Right ventricle myocardium inferior (tissue), 1 donor: Measurements from ENCODE around the gene DDX11. TPM values are rescaled to one million over a fixed set of nuclear protein-coding genes. Genes with fewer than 3 reads are reported as not detected.
"Not testable (repeated sequence)": the region's sequence is repeated elsewhere in the genome, so short reads cannot be mapped to it uniquely, and the experiment has no call there.

Source experiments
- ATAC-seq: fragments of 200-7000 bp; cut with Tn5 transposase; one replicate; pipeline ENCODE4 v1.9.1; 2020; ENCODE audit warnings: mild to moderate bottlenecking, moderate library complexity
- DNase-seq: peaks from one replicate; pipeline ENCODE4 v3.0.0; 2021; ENCODE audit errors: missing footprints
- intact Hi-C: fragments of 100-400 bp; cut with DNase I; formaldehyde crosslinking; loops from one replicate; pipeline ENCODE4 v1.11.0; 2022
- total RNA-seq: library from RNA; stranded (reverse); fragmentation: NEBNext Ultra II Directional; extraction: Animal tissue kit (Norgen Biotek cat#: 25700); gene quantifications from one replicate; pipeline ENCODE4 v1.2.1, GENCODE V29; 2021
- donor health status: DM: no; HTN: yes; CAD: no; lungs with severe emphysema.

The DDX11 gene
- total RNA-seq, 1 donor from 2014 or later = 6.5 TPM

DNA sequence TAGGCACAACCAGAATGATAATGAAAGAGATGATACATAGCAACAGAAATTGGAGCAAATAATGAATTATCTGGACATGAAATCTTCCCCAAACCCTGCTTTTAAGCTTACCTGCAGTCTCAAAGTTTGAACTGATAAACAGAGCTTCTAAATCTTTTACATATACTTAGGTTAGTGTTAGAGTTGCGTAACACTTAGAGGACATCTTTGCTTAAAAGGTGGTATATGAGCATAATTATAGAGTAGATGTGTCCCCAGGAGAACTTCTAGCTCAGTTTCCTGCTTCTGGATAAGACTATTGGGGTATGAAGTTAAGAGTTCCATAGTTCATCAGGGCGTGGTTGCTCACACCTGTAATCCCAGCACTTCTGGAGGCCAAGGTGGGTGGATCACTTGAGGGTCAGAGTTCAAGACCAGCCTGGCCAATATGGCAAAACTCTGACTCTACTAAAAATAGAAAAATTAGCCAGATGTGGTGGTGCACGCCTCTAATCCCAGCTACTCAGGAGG lies 41.5 kb downstream of the DDX11 start:
- intact Hi-C loops, ATAC-seq, DNase-seq: not testable (repeated sequence)

DNA sequence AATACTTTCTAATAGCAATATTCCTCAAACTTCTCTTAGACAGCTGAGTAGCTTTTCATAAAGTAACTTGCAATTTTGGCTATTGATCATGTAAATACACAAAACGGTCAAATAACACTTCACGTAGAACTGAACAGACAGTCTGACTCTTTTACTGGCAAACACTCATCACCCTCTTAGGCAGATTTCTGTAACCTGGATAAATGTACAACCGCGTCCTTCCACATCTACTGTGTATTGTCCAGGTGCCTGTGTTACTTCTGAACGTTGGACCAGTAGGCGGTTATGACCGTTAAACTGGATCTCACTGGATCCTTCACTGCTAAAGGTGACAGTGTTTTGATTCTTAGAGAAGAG lies 43.2 kb downstream of the DDX11 start:
- ATAC-seq, DNase-seq, intact Hi-C loops: not testable (repeated sequence)

DNA sequence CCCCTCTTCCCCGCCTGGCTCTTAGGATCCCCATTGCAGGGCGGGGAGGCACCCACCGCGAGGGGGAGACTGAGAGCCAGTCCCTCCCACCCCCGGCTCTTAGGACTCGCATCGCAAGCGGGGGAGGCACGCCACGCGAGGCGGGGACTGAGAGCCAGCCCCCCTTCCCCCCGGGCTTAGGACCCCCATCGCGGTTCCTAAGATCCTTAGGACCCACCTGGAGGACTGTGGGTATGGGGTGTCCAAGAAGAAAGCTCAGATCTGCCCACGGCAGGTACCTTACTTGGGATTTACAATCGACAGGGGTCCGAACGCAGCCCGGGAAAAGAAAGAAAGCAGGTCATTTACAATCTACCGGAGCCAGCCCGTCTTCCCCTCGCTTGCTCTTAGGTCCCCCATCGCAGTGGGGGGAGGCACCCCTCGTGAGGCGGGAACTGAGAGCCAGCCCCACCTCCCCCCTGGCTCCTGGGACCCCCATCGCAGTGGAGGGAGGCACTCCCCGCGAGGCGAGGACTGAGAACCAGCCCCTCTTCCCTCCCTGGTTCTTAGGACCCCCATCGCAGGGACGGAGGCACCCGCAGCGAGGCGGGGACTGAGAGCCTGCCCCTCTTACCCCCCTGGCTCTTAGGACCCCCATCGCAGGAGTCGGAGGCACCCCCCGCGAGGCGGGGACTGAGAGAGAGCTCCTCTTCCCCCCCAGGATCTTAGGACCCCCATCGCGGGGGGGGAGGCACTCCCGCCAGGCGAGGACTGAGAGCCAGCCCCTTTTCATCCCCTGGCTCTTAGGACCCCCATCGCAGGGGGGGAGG lies 43.7 kb downstream of the DDX11 start:
- intact Hi-C loops = no loop called here
- ATAC-seq (peak; percentile 72), DNase-seq (peak; percentile 68)

DNA sequence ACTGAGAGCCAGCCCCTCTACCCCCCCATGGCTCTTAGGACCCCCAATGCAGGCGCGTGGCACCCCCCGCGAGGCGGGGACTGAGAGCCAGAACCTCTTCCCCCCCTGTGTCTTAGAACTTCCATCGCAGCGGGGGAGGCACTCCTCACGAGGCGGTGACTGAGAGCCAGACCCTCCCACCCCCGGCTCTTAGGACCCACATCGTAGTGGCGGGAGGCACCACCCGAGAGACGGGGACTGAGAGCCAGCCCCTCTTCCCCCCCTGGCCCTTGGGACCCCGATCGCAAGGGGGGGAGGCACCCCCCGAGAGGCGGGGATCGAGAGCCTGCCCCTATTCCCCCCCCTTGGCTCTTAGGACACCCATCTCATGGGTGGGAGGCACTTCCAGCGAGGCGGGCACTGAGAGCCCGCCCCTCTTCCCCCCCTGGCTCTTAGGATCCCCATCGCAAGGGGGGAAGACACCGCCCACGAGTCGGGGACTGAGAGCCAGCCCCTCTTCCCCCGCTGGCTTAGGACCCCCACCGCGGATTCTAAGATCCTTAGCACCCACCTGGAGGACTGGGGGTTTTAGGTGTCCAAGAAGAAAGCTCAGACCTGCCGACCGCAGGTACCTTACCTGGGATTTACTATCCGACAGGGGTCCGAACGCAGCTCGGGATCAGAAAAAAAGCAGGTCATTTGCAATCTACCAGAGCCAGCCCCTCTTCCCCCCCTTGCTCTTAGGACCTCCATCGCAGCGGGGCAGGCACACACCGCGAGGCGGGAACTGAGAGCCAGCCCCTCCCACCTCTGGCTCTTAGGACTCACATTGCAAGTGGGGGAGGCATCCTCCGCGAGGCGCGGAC lies 44.9 kb downstream of the DDX11 start:
- intact Hi-C loops = no loop called here
- DNase-seq (peak; percentile 64), ATAC-seq (peak; percentile 54)

DNA sequence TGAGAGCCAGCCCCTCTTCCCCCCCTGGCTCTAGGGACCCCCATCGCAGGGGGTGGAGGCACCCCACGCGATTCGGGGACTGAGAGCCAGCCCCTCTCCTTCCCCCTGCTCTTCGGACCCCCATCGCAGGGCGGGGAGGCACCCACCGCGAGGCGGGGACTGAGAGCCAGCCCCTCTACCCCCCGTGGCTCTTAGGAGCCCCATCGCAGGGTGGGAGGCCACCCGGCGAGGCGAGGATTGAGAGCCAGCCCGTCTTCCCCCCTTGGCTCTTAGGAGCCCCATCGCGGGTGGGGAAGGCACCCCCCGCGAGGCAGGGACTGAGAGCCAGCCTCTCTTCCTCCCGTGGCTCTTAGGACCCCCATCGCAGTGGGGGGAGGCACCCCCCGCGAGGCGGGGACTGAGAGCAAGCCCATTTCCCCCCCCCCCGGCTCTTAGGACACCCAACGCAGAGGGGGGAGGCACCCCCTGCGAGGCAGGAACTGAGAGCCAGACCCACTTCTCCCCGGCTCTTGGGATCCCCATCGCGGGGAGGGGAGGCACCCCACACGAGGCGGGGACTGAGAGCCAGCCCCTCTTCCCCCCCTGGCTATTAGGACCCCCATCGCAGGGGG lies 45.6 kb downstream of the DDX11 start:
- ATAC-seq = no peak
- intact Hi-C loops = no loop called here
- no peak for DNase-seq

DNA sequence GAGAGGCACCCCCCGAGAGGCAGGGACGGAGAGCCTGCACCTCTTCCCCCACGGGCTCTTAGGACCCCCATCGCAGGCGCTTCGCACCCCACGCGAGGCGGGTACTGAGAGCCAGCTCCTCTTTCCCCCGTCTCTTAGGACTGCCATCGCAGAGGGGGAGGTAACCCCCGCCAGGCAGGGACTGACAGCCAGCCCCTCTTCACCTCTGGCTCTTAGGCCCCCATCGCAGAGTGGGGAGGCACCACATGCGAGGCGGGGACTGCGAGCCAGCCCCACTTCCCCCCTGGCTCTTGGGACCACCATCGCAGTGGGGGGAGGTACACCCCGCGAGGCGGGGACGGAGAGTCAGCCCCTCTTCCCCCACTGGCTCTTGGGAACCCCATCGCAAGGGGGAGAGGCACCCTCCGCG lies 46.1 kb downstream of the DDX11 start:
- ATAC-seq (no peak), DNase-seq (no peak)
- intact Hi-C loops = no loop called here

DNA sequence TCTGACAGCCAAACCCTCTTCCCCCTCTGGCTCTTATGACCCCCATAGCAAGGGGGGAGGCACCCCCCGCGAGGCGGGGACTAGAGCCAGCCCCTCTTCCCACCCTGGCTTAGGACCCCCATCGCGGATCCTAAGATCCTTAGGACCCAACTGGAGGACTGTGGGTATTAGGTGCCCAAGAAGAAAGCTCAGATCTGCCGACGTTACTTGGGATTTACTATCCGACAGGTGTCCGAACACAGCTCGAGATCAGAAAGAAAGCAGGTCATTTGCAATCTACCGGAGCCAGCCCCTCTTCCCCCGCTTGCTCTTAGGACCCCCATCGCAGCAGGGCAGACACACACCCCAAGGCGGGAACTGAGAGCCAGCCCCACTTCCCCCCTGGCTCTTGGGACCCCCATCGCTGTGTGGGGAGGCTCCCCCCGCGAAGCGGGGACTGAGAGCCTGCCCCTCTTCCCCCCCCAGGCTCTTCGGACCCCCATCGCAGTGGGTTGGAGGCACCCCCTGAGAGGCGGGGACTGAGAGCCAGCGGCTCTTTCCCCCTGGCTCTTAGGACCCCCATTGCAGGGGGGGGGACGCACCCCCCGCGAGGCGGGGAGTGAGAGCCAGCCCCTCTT lies 46.8 kb downstream of the DDX11 start:
- intact Hi-C loops = no loop called here
- ATAC-seq = no peak
- no peak for DNase-seq

DNA sequence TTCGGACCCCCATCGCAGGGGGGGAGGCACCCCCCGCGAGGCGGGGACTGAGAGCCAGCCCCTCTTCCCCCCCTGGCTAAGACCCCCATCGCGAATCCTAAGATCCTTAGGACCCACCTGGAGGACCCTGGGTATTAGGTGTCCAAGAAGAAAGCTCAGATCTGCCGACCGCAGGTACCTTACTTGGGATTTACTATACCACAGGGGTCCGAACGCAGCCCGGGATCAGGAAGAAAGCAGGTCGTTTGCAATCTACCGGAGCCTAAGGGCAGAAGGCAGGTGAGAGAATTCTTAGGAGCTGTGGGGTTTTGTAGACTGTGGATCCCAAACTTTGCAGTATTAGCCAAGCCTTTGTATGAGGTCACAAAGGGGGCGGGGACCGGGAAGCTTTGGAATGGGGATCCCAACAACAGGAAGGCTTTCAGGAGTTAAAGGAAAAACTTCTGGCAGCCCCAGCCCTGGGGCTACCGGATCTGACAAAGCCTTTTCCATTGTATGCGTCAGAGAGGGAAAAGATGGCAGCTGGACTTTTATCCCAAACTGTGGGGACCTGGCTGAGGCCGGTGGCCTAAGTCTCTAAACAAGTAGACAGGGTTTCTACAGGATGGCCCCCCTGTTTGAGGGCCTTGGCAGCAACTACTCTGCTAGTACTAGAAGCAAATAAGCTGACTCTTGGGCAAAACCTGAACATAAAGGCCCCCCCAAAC lies 47.5 kb downstream of the DDX11 start:
- DNase-seq, intact Hi-C loops, ATAC-seq: not testable (repeated sequence)

DNA sequence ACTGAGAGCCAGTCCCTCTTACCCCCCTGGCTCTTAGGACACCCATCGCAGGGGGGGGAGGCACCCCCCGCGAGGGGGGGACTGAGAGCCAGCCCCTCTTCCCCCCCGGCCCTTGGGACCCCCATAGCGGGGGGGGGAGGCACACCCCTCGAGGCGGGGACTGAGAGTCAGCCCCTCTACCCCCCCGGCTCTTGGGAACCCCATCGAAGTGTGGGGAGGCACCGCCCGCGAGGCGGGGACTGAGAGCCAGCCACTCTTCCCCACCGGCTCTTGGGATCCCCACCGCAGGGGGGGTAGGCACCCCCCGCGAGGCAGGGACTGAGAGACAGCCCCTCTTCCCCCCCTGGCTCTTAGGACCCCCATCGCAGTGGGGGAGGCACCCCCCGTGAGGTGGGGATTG lies 48.8 kb downstream of the DDX11 start:
- intact Hi-C loops = no loop called here

DNA sequence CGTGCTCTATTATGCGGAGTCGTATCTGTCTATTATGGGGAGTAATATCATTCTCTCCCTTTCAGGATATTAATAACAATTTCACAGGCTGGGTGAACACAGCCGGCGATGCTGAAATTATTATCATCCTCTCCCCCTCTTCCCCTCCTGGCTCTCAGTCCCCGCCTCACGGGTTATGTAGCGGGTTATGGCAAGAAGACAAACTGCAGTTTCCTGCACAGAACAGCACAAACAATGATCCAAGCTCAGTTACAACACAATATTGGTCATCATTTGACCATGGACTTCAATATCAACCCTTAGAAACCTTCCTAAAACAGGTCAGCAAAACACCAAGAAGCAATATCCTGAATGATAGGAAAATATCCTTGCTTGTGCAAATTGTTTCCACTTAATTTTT lies 50.5 kb downstream of the DDX11 start:
- intact Hi-C loops, ATAC-seq, DNase-seq: not testable (repeated sequence)

More for the DNA sequence above, 48.8 kb downstream of the DDX11 start:
- ATAC-seq (no peak), DNase-seq (no peak)

DNA sequence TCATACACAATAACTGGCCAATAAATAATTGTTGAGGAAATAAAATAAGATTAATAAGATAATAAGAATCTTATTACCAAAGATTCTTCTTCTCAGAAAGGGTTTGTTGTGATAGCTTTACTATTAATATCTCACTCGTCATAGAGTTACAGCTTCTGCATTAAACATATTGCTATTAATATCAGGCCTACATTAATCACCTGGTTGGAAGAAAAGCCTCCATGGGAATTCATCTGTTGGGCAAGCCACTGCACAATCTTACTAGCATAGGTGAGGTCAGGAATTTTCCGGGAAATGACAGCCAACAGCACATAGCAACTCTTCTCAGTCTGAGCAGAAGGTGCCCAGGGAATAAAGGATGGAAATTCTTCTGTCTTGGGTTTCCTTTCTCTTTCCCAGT lies 51.5 kb downstream of the DDX11 start:
- ATAC-seq, intact Hi-C loops, DNase-seq: not testable (repeated sequence)

DNA sequence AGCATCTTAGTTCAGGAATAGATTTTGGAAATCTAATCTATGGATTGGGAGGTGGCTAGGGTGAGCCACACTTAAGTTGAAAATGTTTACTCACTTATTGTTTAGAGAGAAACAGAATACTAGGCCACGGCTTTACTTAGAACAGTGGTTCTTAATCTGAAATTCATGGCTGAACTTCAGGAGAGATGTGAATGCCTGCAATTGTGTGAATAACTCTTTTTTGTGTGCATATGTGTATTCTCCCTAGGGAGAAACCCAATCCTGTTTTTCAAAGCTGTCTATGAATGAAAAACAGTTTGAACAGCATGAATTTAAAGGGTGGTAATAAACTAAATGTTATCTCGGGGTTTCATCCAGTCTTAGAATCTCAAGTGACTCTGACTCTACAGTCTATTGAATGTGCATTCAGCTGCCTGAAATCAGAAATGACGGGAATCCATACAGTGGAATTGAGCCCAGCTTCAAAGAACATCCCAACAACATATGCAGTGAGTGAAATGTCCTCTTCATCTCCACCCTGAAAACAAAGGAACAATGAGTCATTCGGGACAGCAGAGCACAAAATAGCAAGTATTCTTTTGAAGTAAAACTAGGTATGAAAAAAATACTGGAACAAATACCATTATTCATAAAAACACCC lies 53.7 kb downstream of the DDX11 start:
- DNase-seq, ATAC-seq, intact Hi-C loops: not testable (repeated sequence)

DNA sequence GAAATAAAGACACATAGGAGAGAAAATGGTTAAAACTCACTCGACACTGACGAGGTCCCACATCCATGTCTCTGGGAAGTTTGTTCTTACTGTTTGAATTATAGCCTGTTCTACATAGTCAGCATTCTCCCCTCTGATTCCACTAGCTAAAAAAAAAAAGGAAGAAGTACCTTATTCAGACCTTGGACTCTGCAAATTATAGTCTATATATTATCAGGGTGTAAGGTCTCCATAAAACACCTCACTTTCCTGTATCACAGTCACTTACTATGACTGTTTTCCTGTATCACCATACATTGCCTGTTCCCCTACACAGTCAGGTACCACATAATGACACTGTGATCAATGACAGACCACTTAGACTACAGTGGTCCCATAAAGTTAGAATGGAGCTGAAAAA lies 62.9 kb downstream of the DDX11 start:
- ATAC-seq, DNase-seq, intact Hi-C loops: not testable (repeated sequence)

DNA sequence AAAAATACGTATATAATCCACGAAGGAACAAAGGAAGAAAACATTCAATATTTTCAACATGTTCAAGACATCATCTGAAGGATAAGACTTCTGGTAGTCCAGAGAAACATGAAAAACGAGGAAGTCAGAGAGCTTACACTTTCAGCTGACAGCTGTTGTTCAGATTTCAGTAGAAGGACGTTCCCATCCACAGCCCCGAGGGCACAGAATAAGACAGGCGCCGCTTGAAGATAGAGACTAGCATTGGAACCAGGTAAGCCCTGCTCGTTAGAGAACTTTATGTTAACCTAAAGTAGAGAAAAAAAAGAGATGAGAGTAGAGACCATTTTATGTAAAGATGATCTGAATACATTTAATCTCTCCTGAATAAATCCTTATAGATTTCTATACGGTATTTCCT lies 71.1 kb downstream of the DDX11 start:
- ATAC-seq, intact Hi-C loops: not testable (repeated sequence)
- DNase-seq = peak; percentile 30

DNA sequence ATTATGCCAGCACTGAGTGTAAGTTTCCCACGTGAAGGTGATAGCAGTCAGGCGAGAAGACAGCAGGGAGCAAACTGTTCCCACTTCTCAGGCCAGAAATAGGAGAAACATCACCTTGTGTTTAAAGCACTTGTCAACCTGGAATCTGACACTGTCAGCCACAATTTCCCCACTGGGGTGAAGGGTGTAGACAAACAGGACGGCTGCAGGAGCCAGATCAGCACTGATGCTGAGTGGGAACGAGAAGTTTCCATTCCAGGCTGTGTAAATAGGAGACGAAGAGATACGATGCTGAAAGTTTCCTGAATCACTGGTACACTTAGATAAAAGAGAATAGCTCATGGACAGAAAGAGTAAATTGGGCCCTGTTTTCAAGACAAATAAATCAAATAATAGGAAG lies 71.6 kb downstream of the DDX11 start:
- DNase-seq (peak; percentile 20), ATAC-seq (peak; percentile 48)
- intact Hi-C loops = not testable (repeated sequence)

DNA sequence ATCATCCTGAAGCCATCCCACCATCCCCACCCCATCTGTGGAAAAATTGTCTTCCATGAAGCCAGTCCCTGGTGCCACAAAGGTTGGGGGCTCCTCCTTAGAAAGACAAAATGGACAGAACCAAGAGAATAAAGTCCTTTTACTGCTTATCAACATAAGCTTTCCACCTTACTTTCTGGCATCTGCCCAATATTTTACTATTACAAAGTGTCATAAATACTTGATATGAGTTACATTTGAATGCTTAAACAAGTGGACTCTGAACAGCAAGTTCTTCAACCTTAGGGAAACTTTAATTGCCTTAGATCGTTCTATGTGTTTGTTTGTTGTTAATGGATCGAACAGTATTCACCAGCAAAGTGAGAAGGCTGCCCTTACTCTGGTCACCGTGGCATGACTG lies 73.8 kb downstream of the DDX11 start:
- intact Hi-C loops, DNase-seq, ATAC-seq: not testable (repeated sequence)

DNA sequence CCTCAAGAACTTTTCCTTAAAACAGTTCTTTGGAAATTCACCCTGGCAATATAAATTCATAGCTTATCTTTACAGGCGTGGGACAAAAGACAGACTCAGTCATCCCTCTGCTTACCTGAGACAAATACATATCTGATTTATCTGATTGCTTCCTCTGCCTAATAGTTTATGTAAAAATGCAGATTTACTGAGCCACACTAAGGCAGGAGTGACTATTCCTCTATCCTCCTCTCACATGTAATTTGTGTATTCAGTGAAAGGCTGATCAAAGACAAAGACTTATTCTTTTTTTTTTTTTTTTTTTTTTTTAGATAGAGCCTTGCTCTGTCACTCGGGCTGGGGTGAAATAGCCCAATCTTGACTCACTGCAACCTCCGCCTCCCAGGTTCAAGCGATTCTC lies 77.1 kb downstream of the DDX11 start:
- intact Hi-C loops, ATAC-seq, DNase-seq: not testable (repeated sequence)
